Body of pancreas (tissue), 4 donors: Measurements from ENCODE around the gene KCNJ11. TPM values are rescaled to one million over a fixed set of nuclear protein-coding genes. Genes with fewer than 3 reads are reported as not detected.

Experiments used
- ATAC-seq: fragments of 150-250 bp; one replicate; pipeline ENCODE4 v1.9.1; 2016
- DNase-seq, 4 donors: peaks; one replicate each; pipeline ENCODE4 v3.0.0-alpha.2; 2019
- H3K27ac ChIP-seq, 4 donors: fragments of 200-600 bp; sonication (generic); 1 replicate in 3 of 4; 2 replicates in 1 of 4; pipeline versions ENCODE4 v1.5.1 to v1.6.1; 2016 to 2019; ENCODE audit warnings: mild to moderate bottlenecking in 1 of 4, mixed read lengths in 1 of 4, moderate library complexity in 1 of 4
- H3K27me3 ChIP-seq, 2 donors: fragments of 200-600 bp; sonication (generic); one replicate each; pipeline ENCODE4 v1.6.0; 2016; ENCODE audit warnings: mild to moderate bottlenecking in 1 of 2
- H3K36me3 ChIP-seq, 2 donors: fragments of 200-600 bp; sonication (generic); replicated peaks in 1 of 2; 2 replicates each; pipeline ENCODE4 v1.5.1; 2016; ENCODE audit warnings: low read depth in 2 of 2; ENCODE audit not compliant: insufficient read depth in 1 of 2
- H3K4me1 ChIP-seq: fragments of 200-600 bp; sonication (generic); one replicate; pipeline ENCODE4 v1.6.0; 2016
- H3K4me3 ChIP-seq, 2 donors: fragments of 200-600 bp; sonication (generic); 1 replicate in 1 of 2; 2 replicates in 1 of 2; pipeline ENCODE4 v1.5.1; 2016 to 2019
- H3K9me3 ChIP-seq, 3 donors: fragments of 200-600 bp; sonication (generic); 1 replicate in 2 of 3; 2 replicates in 1 of 3; pipeline ENCODE4 v1.5.1; 2016
- POLR2A ChIP-seq, 3 donors: fragments of 450-650 bp; IDR thresholded peaks; one replicate each; pipeline ENCODE4 v1.6.1; 2016; ENCODE audit warnings: antibody characterized with exemption in 3 of 3, mild to moderate bottlenecking in 2 of 3
- WGBS, 2 donors: methylation state at CpG; one replicate each; pipeline ENCODE4 v1.1.5; 2017; 5-methylcytosine and 5-hydroxymethylcytosine counted together
- intact Hi-C: fragments of 100-400 bp; cut with DNase I; formaldehyde crosslinking; loops from one replicate; pipeline ENCODE4 v1.15.1; 2023
- total RNA-seq, 2 donors: library from RNA; depleted of rRNA; stranded (reverse); fragments of >200 nt; gene quantifications; one replicate each; pipeline ENCODE4 v1.1.0, GENCODE V29; 2016
- TF ChIP-seq, protein P1 (sequence below), 7 experiments: fragments of 450-650 bp in 4 of 7; fragments of 200-600 bp in 3 of 7; sonication (generic) in 3 of 7; IDR thresholded peaks; one replicate each; pipeline ENCODE4 v1.5.1; 2016 to 2019; ENCODE audit warnings: antibody characterized with exemption in 7 of 7

KCNJ11 gene
- total RNA-seq, 2 donors from 2014 or later, result 7.6 to 39.4 TPM

DNA sequence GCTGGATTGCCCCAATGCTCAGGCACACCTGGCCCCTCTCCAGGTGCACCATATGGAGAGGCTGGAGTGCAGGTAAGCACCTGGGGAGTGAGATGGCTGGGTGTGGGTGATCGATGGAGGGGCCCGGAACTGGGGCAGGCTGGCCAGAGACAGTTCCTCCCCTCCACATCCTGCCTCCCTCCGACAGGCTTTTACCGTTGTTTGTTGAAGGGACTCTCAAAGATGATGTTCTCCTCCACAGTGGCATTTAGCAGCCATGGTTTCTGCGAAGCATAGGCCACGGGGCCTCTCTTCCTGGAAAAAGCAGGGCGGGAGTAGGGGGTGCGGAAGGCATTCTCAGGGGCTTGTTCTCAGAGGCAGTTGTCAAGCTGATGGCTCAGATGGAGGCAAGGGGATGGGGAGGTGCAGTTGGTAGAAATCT lies 25.9 kb upstream of the KCNJ11 start:
- no peaks in the 10 kb centered on the region for H3K9me3 ChIP-seq
- no peak overlapping the region for H3K4me3 ChIP-seq
- H3K27ac ChIP-seq, result peak overlapping the region; percentile 71 to 93 (median 87)
- TF ChIP-seq, protein P1, sequence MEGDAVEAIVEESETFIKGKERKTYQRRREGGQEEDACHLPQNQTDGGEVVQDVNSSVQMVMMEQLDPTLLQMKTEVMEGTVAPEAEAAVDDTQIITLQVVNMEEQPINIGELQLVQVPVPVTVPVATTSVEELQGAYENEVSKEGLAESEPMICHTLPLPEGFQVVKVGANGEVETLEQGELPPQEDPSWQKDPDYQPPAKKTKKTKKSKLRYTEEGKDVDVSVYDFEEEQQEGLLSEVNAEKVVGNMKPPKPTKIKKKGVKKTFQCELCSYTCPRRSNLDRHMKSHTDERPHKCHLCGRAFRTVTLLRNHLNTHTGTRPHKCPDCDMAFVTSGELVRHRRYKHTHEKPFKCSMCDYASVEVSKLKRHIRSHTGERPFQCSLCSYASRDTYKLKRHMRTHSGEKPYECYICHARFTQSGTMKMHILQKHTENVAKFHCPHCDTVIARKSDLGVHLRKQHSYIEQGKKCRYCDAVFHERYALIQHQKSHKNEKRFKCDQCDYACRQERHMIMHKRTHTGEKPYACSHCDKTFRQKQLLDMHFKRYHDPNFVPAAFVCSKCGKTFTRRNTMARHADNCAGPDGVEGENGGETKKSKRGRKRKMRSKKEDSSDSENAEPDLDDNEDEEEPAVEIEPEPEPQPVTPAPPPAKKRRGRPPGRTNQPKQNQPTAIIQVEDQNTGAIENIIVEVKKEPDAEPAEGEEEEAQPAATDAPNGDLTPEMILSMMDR (IDR thresholded peaks at IDR 0.05), result no peak
- TF ChIP-seq POLR2A (IDR thresholded peaks at IDR 0.05), result no peak
- intact Hi-C loops, result no loop called here
- H3K36me3 ChIP-seq, result no peaks in the 10 kb centered on the region
- no peaks in the 10 kb centered on the region for H3K27me3 ChIP-seq
- WGBS, 2 donors, result 51 to 100% methylated on average over 4 to 8 of the region's 8 CpGs
- ATAC-seq (peak; percentile 38), DNase-seq (peak; percentile 69 to 84 (median 78))
- peaks cover 44% of the 10 kb centered on the region for H3K4me1 ChIP-seq

DNA sequence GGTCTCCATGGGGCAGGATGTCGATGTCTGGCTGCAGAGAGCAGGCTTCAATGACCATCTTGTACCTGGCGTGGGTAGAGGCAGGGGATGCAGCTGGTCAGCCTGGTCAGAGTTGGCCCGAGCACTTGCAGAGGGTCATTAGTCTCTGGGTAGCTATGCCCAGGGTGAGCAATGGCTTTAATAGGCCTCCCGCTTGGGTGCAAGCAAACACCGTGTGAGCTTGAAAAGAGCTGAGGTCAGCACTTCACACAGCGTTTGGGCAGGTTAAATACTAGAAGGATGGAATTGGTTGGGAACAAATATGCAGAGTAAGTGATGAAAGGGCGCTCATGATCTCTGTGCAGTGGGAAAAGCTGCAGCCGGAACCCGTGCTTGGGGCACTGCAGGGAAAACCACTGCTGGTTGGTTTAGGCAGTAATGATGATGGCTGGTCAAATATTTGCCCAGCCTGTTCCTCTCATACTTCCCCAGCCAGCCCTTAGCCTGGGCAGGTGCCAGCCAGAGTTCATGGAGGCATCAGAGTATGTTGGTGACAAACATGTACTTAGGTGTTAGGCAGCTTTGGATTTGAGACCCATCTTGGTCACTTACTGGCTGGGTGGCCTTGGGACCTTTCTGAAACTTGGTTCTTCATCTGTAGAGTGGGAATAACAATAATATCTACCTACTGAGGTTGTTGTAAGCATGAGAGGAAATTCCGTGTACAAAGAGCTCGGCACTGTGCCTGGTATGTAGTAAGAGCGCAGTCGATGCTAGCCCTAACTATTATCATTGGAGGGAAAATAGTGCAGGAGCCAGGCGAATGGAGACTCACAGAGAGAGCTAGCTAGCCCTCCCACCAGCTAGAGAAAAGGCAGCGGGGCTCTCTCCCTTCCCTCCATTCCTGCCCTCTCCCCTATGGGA lies 25.2 kb upstream of the KCNJ11 start:
- DNase-seq, result peak; percentile 95 to 98 (median 96)
- Histone ChIP-seq H3K36me3 (no peaks in the 10 kb centered on the region), H3K27me3 (no peaks in the 10 kb centered on the region), H3K9me3 (no peaks in the 10 kb centered on the region), H3K4me1 (peaks cover 44% of the 10 kb centered on the region), H3K27ac (peak overlapping the region; percentile 71 to 93 (median 87)), H3K4me3 (no peak overlapping the region)
- intact Hi-C loops, result no loop called here
- peak; percentile 96 for ATAC-seq
- TF ChIP-seq, protein P1 (IDR thresholded peaks at IDR 0.05), result peak in 1 of 7 experiments; percentile 3
- TF ChIP-seq POLR2A (IDR thresholded peaks at IDR 0.05), result peak in 2 of 3 donors; percentile 24 to 48
- WGBS, 2 donors, result 28 to 41% methylated on average over 15 of the region's 15 CpGs

DNA sequence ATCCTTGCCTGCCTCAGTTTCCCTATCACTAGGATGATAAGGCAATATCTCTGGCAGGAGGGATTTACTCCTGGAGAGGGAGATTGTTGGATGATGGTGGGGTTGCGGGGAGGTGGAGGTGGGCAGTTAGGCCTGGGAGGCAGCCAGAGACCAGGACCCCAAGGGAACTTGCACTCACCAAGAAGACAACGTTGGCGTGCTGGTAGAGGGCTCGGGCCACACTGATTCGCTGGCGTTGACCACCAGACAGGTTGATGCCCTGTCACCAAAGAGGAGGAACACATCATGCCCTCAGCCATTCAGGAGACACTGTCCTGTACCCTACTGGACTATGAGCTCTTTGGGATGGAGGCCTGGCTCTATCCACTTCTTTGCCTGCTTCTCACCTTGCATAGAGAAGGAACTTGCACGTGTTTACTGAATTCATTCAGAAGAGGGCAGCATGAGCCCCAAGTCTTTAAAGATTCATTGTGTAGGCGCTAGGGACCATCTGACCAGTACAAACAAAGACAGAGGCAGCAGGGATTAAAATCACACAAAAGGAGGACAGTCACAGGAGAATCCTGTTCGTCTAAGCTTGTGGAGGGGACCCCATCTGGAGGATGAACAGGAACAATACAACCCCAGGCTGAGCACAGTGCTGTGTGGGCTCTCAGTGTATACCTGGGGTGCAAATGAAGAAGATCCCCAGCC lies 24.2 kb upstream of the KCNJ11 start:
- Histone ChIP-seq H3K4me1 (peaks cover 44% of the 10 kb centered on the region), H3K36me3 (no peaks in the 10 kb centered on the region), H3K27me3 (no peaks in the 10 kb centered on the region), H3K9me3 (no peaks in the 10 kb centered on the region), H3K4me3 (no peak overlapping the region), H3K27ac (peak overlapping the region; percentile 71 to 93 (median 87))
- TF ChIP-seq, protein P1 (IDR thresholded peaks at IDR 0.05), result no peak
- TF ChIP-seq POLR2A (IDR thresholded peaks at IDR 0.05), result no peak
- DNase-seq, result no peak
- 75 to 82% methylated on average over 4 to 9 of the region's 9 CpGs for WGBS, 2 donors
- ATAC-seq, result no peak
- intact Hi-C loops, result no loop called here

DNA sequence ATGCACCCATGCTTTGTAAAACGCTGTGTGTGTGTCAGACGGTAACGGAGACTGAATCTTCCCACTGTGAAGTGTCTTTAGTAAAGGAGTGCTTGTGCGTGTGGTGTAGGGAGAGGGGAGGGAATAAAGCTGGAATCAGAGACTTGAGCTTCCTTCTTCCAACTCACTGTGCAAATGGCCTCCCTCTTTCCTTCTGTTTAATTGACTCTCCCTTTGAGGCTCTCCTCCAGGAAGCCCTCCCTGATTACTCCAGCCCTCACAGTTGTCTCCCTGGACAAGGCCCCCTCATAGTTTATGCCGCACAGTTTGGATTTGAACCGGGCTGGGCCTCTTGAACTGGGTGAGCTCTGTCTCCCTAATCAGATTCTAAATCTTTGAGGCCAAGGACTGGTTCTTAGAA lies 23.0 kb upstream of the KCNJ11 start:
- no peaks in the 10 kb centered on the region for H3K9me3 ChIP-seq
- WGBS, 2 donors, result 88 to 93% methylated on average over 6 of the region's 6 CpGs
- peak overlapping the region in 1 of 4 donors; percentile 36 for H3K27ac ChIP-seq
- DNase-seq (no peak), ATAC-seq (no peak)
- H3K4me3 ChIP-seq, result no peak overlapping the region
- intact Hi-C loops, result no loop called here
- no peaks in the 10 kb centered on the region for H3K27me3 ChIP-seq
- H3K4me1 ChIP-seq, result peaks cover 51% of the 10 kb centered on the region
- H3K36me3 ChIP-seq, result no peaks in the 10 kb centered on the region
- no peak for TF ChIP-seq POLR2A (IDR thresholded peaks at IDR 0.05)
- TF ChIP-seq, protein P1 (IDR thresholded peaks at IDR 0.05), result no peak
